Endothelial cell (in vitro differentiated cells): Measurements from ENCODE around the gene SUPT3H. TPM values are rescaled to one million over a fixed set of nuclear protein-coding genes. Genes with fewer than 3 reads are reported as not detected.

Experiments
- DNase-seq: peaks from one replicate; pipeline ENCODE4 v3.0.0; 2021; ENCODE audit warnings: low spot score
- H3K27ac Mint-ChIP-seq: one replicate; pipeline ENCODE4 v1.8.0; 2021; ENCODE audit warnings: mixed read lengths, inconsistent platforms; ENCODE audit not compliant: unreplicated experiment
- H3K27me3 Mint-ChIP-seq: one replicate; pipeline ENCODE4 v1.8.0; 2021; ENCODE audit warnings: mild to moderate bottlenecking, moderate library complexity, mixed read lengths, inconsistent platforms; ENCODE audit not compliant: unreplicated experiment
- H3K36me3 Mint-ChIP-seq: one replicate; pipeline ENCODE4 v1.8.0; 2021; ENCODE audit warnings: mild to moderate bottlenecking, low read depth, mixed read lengths, inconsistent platforms; ENCODE audit not compliant: unreplicated experiment
- H3K4me1 Mint-ChIP-seq: one replicate; pipeline ENCODE4 v1.8.0; 2021; ENCODE audit warnings: mild to moderate bottlenecking, mixed read lengths, inconsistent platforms; ENCODE audit not compliant: unreplicated experiment
- H3K4me3 Mint-ChIP-seq: one replicate; pipeline ENCODE4 v1.8.0; 2021; ENCODE audit warnings: mild to moderate bottlenecking, mixed read lengths, inconsistent platforms; ENCODE audit not compliant: unreplicated experiment
- H3K9me3 Mint-ChIP-seq: one replicate; pipeline ENCODE4 v1.8.0; 2021; ENCODE audit warnings: mixed read lengths, inconsistent platforms; ENCODE audit not compliant: unreplicated experiment
- total RNA-seq: library from RNA; stranded (reverse); fragmentation: NEBNext Ultra II Directional; extraction: Animal tissue kit (Norgen Biotek cat#: 25700); gene quantifications from one replicate; pipeline ENCODE4 v1.2.1, GENCODE V29; 2021; ENCODE audit not compliant: unreplicated experiment
- TF ChIP-seq, protein P1 (sequence below): fragments of 200-600 bp; sonication (generic); IDR thresholded peaks from one replicate; pipeline ENCODE4 v1.5.0; 2021; ENCODE audit warnings: antibody characterized with exemption; ENCODE audit not compliant: unreplicated experiment

SUPT3H gene
- total RNA-seq, 1 donor from 2014 or later = 28.5 TPM

DNA sequence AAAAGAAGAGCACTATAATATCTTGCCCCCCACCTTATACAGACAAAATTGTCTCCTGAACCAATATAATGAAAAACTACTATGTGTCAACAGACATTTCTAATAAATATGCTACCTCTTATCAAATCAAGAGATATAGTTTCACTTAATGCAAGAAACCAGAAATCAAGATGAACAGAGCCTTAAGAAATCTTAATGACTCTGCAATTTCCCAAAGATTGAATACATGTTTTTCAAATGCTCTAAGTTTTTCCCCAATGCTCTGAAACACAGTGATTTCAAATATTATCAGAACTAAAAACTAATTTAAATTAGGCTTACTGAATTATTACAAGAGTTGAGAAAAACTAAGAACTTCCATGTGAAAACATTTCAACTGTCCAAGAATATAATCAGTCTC lies 13.3 kb downstream of the SUPT3H start:
- H3K27me3 Mint-ChIP-seq = no peaks in the 10 kb centered on the region
- no peak overlapping the region for H3K27ac Mint-ChIP-seq
- H3K9me3 Mint-ChIP-seq = no peaks in the 10 kb centered on the region
- no peaks in the 10 kb centered on the region for H3K36me3 Mint-ChIP-seq
- TF ChIP-seq, protein P1, sequence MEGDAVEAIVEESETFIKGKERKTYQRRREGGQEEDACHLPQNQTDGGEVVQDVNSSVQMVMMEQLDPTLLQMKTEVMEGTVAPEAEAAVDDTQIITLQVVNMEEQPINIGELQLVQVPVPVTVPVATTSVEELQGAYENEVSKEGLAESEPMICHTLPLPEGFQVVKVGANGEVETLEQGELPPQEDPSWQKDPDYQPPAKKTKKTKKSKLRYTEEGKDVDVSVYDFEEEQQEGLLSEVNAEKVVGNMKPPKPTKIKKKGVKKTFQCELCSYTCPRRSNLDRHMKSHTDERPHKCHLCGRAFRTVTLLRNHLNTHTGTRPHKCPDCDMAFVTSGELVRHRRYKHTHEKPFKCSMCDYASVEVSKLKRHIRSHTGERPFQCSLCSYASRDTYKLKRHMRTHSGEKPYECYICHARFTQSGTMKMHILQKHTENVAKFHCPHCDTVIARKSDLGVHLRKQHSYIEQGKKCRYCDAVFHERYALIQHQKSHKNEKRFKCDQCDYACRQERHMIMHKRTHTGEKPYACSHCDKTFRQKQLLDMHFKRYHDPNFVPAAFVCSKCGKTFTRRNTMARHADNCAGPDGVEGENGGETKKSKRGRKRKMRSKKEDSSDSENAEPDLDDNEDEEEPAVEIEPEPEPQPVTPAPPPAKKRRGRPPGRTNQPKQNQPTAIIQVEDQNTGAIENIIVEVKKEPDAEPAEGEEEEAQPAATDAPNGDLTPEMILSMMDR = no peak
- H3K4me1 Mint-ChIP-seq = peaks cover 24% of the 10 kb centered on the region
- no peak for DNase-seq
- no peak overlapping the region for H3K4me3 Mint-ChIP-seq

DNA sequence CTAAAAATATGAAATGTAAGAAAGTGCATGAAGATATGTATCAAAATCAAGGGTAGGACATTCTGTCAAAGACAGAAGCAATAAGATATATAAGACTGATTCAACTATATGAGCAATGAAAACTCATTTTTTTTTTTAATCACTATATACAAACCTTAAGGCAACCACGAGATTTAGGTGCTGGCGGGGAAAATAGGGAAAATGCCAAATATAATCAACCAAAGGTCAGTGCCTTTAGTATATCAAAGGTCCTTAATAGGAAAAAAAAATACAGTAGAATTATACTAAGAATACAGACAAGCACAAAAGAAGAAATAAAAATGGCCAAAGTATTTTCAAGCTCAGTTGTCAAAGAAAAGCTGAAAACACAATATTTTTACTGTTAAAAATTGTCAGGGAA lies 24.1 kb downstream of the SUPT3H start:
- Mint-ChIP-seq H3K4me1 (no peaks in the 10 kb centered on the region), H3K27ac (no peak overlapping the region), H3K36me3 (no peaks in the 10 kb centered on the region), H3K27me3 (no peaks in the 10 kb centered on the region), H3K9me3 (no peaks in the 10 kb centered on the region), H3K4me3 (no peak overlapping the region)
- TF ChIP-seq, protein P1 = no peak
- no peak for DNase-seq

DNA sequence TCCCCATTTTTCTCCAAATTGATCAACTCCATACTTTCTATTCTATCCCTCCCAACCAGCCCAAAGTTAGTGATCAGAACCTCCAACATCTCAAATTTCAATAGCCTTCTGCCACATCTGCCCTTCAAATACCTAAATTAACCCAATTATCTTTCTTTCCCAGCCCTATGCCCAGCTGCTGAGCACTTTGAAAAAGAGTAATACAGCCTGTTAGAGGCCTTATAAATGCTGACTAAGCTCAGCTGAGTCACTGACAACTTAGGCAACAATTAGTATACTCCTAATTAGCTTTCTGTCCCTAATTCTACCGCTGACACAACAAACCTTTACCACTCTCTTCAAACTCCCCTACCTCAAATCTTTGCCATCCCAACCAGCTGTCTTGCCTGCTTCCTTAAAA lies 26.1 kb downstream of the SUPT3H start:
- Mint-ChIP-seq H3K4me3 (no peak overlapping the region), H3K4me1 (no peaks in the 10 kb centered on the region), H3K27ac (no peak overlapping the region), H3K27me3 (no peaks in the 10 kb centered on the region), H3K36me3 (no peaks in the 10 kb centered on the region), H3K9me3 (no peaks in the 10 kb centered on the region)
- no peak for DNase-seq
- TF ChIP-seq, protein P1 = no peak

DNA sequence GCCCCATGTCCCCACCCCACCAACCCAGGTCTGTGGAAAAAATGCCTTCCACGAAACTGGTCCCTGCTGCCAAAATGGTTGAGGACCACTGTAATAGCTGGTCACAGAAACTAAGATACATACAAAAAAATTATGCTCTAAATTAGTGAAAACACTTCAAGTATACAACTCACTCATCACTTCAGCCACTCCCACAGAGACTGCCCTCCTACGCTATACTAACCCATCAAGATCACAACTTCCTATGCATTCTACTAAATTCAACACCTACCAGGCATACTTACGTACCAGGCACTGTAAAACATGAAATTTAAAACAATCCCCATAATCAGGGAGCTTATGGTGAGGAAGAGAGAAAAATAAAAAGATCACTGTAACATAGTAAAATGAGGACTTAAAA lies 26.7 kb downstream of the SUPT3H start:
- TF ChIP-seq, protein P1 = no peak
- Mint-ChIP-seq H3K4me1 (no peaks in the 10 kb centered on the region), H3K27me3 (no peaks in the 10 kb centered on the region), H3K4me3 (no peak overlapping the region), H3K9me3 (no peaks in the 10 kb centered on the region), H3K36me3 (no peaks in the 10 kb centered on the region), H3K27ac (no peak overlapping the region)
- no peak for DNase-seq

DNA sequence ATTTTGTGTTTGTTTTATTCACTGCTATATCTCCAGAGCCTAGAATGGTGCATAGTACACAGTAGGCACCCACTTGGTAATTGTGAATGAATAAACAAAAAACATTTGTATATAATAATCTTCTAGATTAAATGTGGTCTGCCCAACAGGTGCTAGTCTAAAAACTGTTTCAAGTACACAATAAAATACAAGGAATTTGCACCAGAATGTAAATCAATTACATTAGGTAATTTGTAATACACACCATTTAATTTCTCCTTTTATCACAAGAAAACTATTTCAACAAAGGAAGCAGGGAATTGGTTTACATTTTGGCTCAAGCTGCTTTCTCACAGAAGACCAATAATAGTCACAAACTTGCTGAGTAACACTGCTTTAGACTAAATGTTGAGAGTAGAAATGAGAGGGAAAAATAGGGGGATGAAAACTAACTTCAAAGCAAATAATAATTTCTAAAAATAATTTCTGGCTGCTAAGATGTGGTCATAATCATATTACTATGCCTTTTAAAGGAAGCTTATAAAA lies 27.5 kb downstream of the SUPT3H start:
- Mint-ChIP-seq H3K27ac (no peak overlapping the region), H3K27me3 (no peaks in the 10 kb centered on the region), H3K4me1 (no peaks in the 10 kb centered on the region), H3K36me3 (no peaks in the 10 kb centered on the region), H3K9me3 (no peaks in the 10 kb centered on the region), H3K4me3 (no peak overlapping the region)
- TF ChIP-seq, protein P1 = no peak
- no peak for DNase-seq
